HL-60 (cell line): ENCODE data around the gene TESK2.

Experiments
- POLR2AphosphoS5 ChIP-seq: IDR thresholded peaks from 2 replicates; pipeline ENCODE4 v1.6.1; 2012; ENCODE audit warnings: low read depth
- REST ChIP-seq: IDR thresholded peaks from 2 replicates; pipeline ENCODE4 v1.6.1; 2012; ENCODE audit warnings: low read depth; ENCODE audit not compliant: insufficient replicate concordance
- TF ChIP-seq, protein P1 (sequence below): IDR thresholded peaks from one replicate; pipeline ENCODE4 v1.5.1; 2011; ENCODE audit warnings: low read length, control low read depth, inconsistent platforms; ENCODE audit not compliant: insufficient read depth

- TF ChIP-seq REST (no peak), POLR2AphosphoS5 (no peak)
- TF ChIP-seq, protein P1, sequence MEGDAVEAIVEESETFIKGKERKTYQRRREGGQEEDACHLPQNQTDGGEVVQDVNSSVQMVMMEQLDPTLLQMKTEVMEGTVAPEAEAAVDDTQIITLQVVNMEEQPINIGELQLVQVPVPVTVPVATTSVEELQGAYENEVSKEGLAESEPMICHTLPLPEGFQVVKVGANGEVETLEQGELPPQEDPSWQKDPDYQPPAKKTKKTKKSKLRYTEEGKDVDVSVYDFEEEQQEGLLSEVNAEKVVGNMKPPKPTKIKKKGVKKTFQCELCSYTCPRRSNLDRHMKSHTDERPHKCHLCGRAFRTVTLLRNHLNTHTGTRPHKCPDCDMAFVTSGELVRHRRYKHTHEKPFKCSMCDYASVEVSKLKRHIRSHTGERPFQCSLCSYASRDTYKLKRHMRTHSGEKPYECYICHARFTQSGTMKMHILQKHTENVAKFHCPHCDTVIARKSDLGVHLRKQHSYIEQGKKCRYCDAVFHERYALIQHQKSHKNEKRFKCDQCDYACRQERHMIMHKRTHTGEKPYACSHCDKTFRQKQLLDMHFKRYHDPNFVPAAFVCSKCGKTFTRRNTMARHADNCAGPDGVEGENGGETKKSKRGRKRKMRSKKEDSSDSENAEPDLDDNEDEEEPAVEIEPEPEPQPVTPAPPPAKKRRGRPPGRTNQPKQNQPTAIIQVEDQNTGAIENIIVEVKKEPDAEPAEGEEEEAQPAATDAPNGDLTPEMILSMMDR: no peak
Observed at GRCh38 chr1:45365051-45365450, 125.9 kb downstream of the TESK2 start.
